Measurements from ENCODE around the gene ZNF329.

DNA sequence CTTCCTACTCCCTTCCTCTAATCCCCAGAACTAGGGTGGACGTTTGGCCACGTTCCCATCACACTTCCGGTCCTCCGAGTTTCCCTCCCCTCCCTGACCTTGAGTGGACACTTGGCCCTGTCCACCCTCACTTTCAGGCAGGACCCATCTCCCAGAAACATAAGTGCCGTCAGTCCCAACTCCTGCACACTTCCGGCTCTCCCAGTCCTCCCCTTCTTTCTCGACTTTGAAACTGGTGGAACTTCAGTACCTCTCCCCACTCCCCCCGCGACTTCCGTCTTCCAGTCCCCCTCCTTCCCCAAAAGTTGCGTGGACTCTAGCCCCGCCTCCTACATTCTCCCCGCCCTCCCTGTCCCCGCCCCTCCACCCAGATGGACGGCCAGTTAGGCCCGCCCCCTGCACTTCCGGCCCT lies 32.0 kb upstream of the ZNF329 start:
- TF ChIP-seq EZH2 (IDR thresholded peaks at IDR 0.05) (no peak), POLR2AphosphoS5 (IDR thresholded peaks at IDR 0.05; ENCODE audit: borderline replicate concordance, low read depth, low read length) (no peak)
